GM18511 (cell line): ENCODE data around the gene NDUFB5.

Experiments
- ATAC-seq: cut with Tn5 transposase; IDR thresholded peaks from one replicate; pipeline ENCODE4 v1.9.1; 2021; ENCODE audit warnings: mild to moderate bottlenecking, moderate library complexity; ENCODE audit not compliant: unreplicated experiment

NDUFB5 gene

GRCh38 chr3:179604321-179605078 lies at the start of gene NDUFB5, which contains the start of gene MRPL47:
TSS of gene NDUFB5 (plus strand) at chr3:179604794. CDS start at chr3:179604816, 22 bp downstream.
TSS of gene MRPL47 (minus strand) at chr3:179604638. CDS start at chr3:179604624, 14 bp downstream.
- peak; percentile 93 for ATAC-seq

- ATAC-seq, result no peak
Observed at GRCh38 chr3:179558742-179559364, 45.7 kb upstream of the NDUFB5 start.

GRCh38 chr3:179560791-179561190 lies 43.8 kb upstream of the NDUFB5 start:
- no peak for ATAC-seq

- peak; percentile 94 for ATAC-seq
Observed at GRCh38 chr3:179562591-179563270, 41.9 kb upstream of the NDUFB5 start, which contains the start of gene ACTL6A. TSS of gene ACTL6A (plus strand) at chr3:179562926. CDS start at chr3:179563093, 167 bp downstream.

GRCh38 chr3:179563271-179563783 lies 41.3 kb upstream of the NDUFB5 start:
- ATAC-seq, result peak; percentile 55

- no peak for ATAC-seq
Observed at GRCh38 chr3:179565496-179565895, 39.1 kb upstream of the NDUFB5 start.

- ATAC-seq, result no peak
Observed at GRCh38 chr3:179580992-179581391, 23.6 kb upstream of the NDUFB5 start.

- ATAC-seq, result peak; percentile 65
Observed at GRCh38 chr3:179589143-179589542, 15.5 kb upstream of the NDUFB5 start.

GRCh38 chr3:179590669-179591068 lies 13.9 kb upstream of the NDUFB5 start:
- ATAC-seq, result no peak

- no peak for ATAC-seq
Observed at GRCh38 chr3:179591313-179591712, 13.3 kb upstream of the NDUFB5 start.

GRCh38 chr3:179599531-179599930 lies 5.1 kb upstream of the NDUFB5 start:
- ATAC-seq, result no peak

- no peak for ATAC-seq
Observed at GRCh38 chr3:179603321-179603720, 1.3 kb upstream of the NDUFB5 start.

- ATAC-seq, result no peak
Observed at GRCh38 chr3:179603831-179604230, 763 bp upstream of the NDUFB5 start.

GRCh38 chr3:179606534-179607085 lies 2.0 kb downstream of the NDUFB5 start:
- no peak for ATAC-seq

GRCh38 chr3:179608931-179609720 lies 4.5 kb downstream of the NDUFB5 start:
- ATAC-seq, result peak; percentile 60

GRCh38 chr3:179610066-179610465 lies 5.5 kb downstream of the NDUFB5 start:
- ATAC-seq, result no peak

- no peak for ATAC-seq
Observed at GRCh38 chr3:179613807-179614206, 9.2 kb downstream of the NDUFB5 start.

- no peak for ATAC-seq
Observed at GRCh38 chr3:179615458-179616173, 11.0 kb downstream of the NDUFB5 start.

- no peak for ATAC-seq
Observed at GRCh38 chr3:179622023-179622422, 17.4 kb downstream of the NDUFB5 start.

GRCh38 chr3:179624451-179624850 lies 19.9 kb downstream of the NDUFB5 start:
- no peak for ATAC-seq
